ENCODE data around the gene NUDT14. TPM values are rescaled to one million over a fixed set of nuclear protein-coding genes. Genes with fewer than 3 reads are reported as not detected.

The NUDT14 gene
- total and polyA plus RNA-seq, 9 donors = 0.68 to 22.5 (median 11.4) TPM

DNA sequence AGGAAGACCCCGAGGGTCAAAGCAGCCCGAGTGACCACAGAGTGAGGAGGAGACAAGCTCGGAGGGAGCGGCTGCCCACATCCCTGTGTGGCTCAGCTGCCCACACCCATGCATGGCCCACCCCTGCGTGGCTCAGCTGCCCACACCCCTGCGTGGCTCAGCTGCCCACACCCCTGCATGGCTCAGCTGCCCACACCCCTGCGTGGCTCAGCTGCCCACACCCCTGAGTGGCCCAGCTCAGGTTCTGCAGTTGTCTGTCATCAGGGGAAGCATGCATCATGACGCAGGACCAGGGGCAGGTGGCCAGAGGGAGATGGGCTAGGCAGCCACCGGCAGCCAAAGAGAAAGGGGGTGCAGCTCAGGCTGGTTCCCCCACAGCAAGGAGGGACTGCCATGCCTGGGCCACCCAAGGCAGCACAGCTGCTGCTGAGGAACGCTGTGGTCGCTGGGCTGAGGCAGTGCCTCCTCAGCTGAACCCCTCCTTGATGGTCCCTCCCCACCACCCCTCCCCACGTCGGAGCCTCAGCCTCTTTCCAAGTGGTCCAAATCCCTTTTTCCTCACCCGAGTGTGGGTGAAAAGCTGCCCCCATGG is 33.3 kb upstream of the NUDT14 start:
- TF ChIP-seq, protein P1, sequence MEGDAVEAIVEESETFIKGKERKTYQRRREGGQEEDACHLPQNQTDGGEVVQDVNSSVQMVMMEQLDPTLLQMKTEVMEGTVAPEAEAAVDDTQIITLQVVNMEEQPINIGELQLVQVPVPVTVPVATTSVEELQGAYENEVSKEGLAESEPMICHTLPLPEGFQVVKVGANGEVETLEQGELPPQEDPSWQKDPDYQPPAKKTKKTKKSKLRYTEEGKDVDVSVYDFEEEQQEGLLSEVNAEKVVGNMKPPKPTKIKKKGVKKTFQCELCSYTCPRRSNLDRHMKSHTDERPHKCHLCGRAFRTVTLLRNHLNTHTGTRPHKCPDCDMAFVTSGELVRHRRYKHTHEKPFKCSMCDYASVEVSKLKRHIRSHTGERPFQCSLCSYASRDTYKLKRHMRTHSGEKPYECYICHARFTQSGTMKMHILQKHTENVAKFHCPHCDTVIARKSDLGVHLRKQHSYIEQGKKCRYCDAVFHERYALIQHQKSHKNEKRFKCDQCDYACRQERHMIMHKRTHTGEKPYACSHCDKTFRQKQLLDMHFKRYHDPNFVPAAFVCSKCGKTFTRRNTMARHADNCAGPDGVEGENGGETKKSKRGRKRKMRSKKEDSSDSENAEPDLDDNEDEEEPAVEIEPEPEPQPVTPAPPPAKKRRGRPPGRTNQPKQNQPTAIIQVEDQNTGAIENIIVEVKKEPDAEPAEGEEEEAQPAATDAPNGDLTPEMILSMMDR (IDR thresholded peaks at IDR 0.05) = no peak
- TF ChIP-seq EP300 (IDR thresholded peaks at IDR 0.05) (no peak), POLR2A (IDR thresholded peaks at IDR 0.05) (no peak)
- no peak for DNase-seq
- Histone ChIP-seq H3K27me3 (no peaks in the 10 kb centered on the region), H3K4me1 (ENCODE audit: insufficient read depth) (peaks cover 2% of the 10 kb centered on the region), H3K27ac (no peak overlapping the region), H3K36me3 (no peaks in the 10 kb centered on the region), H3K9me3 (no peaks in the 10 kb centered on the region), H3K4me3 (no peak overlapping the region)
- intact Hi-C loops (cut with DNase I) = no loop called here
- 85 to 88% (median 85%) methylated on average over 10 to 14 of the region's 14 CpGs for WGBS, 3 donors

DNA sequence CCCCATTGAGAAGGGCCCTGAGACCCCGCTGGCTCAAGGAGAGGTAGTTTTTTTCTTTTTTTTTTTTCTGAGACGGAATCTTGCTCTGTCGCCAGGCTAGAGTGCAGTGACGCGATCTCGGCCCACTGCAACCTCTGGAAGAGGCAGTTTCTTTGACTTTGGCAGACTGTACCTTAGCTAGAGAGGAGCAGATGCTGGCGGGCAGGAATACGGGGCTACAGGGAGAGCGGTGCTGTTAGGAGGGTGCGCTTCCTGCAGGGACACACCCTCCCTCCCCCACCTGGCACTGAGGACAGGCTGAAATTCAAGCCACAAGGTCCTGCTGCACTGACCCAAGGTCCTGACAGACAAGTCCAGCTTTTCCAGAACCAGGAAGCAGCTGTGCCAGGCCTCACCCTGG is 32.2 kb upstream of the NUDT14 start:
- no peak for DNase-seq
- Histone ChIP-seq H3K9me3 (no peaks in the 10 kb centered on the region), H3K4me3 (no peak overlapping the region), H3K27ac (no peak overlapping the region), H3K4me1 (ENCODE audit: insufficient read depth) (peaks cover 2% of the 10 kb centered on the region), H3K27me3 (no peaks in the 10 kb centered on the region), H3K36me3 (no peaks in the 10 kb centered on the region)
- 90 to 92% (median 90%) methylated on average over 8 to 10 of the region's 10 CpGs for WGBS, 3 donors
- TF ChIP-seq POLR2A (IDR thresholded peaks at IDR 0.05) = no peak
- TF ChIP-seq EP300 (IDR thresholded peaks at IDR 0.05) = no peak
- TF ChIP-seq, protein P1 (IDR thresholded peaks at IDR 0.05) = no peak
- intact Hi-C loops (cut with DNase I) = no loop called here

DNA sequence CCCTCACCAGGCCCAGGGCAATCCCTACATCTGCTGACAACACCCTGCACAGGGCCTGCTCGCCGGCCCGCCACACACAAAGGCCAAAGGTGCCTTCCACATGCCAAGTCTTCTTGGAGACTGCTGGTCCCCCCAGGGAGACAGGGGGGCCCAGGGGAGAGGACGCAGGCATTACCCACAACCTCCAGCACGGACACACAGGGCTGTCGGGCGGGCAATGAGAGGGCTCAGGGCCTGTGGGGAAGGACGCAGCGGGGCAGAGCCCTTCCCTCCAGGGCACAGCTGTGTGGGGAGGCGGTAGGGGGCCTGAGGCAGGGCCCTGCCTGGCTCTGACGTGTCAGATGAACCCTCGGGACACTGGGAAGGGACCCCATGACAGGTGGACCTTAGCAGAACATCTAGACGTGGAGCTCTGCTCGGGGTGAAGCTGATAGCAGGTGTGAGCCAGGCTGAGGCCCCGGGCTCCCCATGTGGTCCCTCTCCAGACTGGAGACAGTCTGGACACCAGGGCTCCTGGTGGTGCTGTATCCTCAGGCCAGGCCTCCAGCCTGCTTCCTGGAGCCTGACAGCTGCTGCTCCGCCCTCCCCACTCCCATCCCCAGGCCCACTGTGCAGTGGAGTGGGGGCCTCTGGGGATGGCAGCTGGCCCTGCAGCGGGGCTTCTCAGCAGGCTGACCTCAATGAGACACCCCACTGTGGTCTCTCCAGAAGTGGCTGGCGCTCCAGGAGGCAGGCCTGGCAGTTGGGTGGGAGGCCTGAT is 31.6 kb upstream of the NUDT14 start:
- 87 to 93% (median 87%) methylated on average over 16 to 18 of the region's 18 CpGs for WGBS, 3 donors
- intact Hi-C loops (cut with DNase I) = no loop called here
- no peaks in the 10 kb centered on the region for H3K9me3 ChIP-seq
- H3K4me3 ChIP-seq = no peak overlapping the region
- H3K27ac ChIP-seq = no peak overlapping the region
- no peaks in the 10 kb centered on the region for H3K27me3 ChIP-seq
- DNase-seq = no peak
- H3K4me1 ChIP-seq (ENCODE audit: insufficient read depth) = peaks cover 2% of the 10 kb centered on the region
- TF ChIP-seq POLR2A (IDR thresholded peaks at IDR 0.05) (no peak), EP300 (IDR thresholded peaks at IDR 0.05) (no peak)
- TF ChIP-seq, protein P1 (IDR thresholded peaks at IDR 0.05) = no peak
- H3K36me3 ChIP-seq = no peaks in the 10 kb centered on the region

DNA sequence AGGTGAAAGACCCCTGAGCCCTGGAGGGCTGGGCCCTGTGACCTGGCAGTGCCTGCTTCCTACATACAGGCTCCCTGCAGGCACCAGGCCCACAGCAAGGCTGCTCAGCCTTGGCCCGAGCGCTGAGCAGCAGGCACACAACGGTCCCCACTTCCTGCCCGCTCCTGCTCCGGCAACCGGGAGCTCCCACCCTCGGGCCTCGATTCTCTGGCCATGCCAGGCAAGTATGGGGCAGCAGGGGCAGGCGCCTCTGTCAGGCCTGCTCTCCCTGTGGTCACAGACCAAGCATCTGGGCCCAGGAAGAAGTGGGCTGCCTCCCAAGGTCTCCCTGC is 30.6 kb upstream of the NUDT14 start:
- H3K27ac ChIP-seq = no peak overlapping the region
- no peak for TF ChIP-seq EP300 (IDR thresholded peaks at IDR 0.05)
- TF ChIP-seq, protein P1 (IDR thresholded peaks at IDR 0.05) = no peak
- TF ChIP-seq POLR2A (IDR thresholded peaks at IDR 0.05) = no peak

More for the DNA sequence above, 30.6 kb upstream of the NUDT14 start:
- intact Hi-C loops (cut with DNase I) = no loop called here
- Histone ChIP-seq H3K27me3 (no peaks in the 10 kb centered on the region), H3K4me3 (no peak overlapping the region), H3K4me1 (ENCODE audit: insufficient read depth) (peaks cover 2% of the 10 kb centered on the region), H3K9me3 (no peaks in the 10 kb centered on the region), H3K36me3 (no peaks in the 10 kb centered on the region)
- DNase-seq = no peak
- WGBS, 3 donors = 86 to 91% (median 88%) methylated on average over 6 to 9 of the region's 9 CpGs

Data from ovary (tissue), 9 donors.